ENCODE measurements around the gene ATOSA.

Gene ATOSA

GRCh38 chr15:52635908-52636307 is 43.3 kb downstream of the ATOSA start:
- in situ Hi-C loops (cut with HindIII; ENCODE audit: low pct_unique_long_range_greater_than_20kb, low sequenced_read_pairs), result no loop called here
- no peak for TF ChIP-seq JUND (IDR thresholded peaks at IDR 0.05; ENCODE audit: low read depth)
- DNase-seq (ENCODE audit: low read depth in 1 of 2, low spot score in 1 of 2), result no peak
